GM18511 (cell line): ENCODE measurements around the gene BUD23.
"Not testable (repeated sequence)": the region's sequence is repeated elsewhere in the genome, so short reads cannot be mapped to it uniquely, and the experiment has no call there.

Experiments used
- ATAC-seq: cut with Tn5 transposase; IDR thresholded peaks from one replicate; pipeline ENCODE4 v1.9.1; 2021; ENCODE audit warnings: mild to moderate bottlenecking, moderate library complexity; ENCODE audit not compliant: unreplicated experiment

BUD23 gene

DNA sequence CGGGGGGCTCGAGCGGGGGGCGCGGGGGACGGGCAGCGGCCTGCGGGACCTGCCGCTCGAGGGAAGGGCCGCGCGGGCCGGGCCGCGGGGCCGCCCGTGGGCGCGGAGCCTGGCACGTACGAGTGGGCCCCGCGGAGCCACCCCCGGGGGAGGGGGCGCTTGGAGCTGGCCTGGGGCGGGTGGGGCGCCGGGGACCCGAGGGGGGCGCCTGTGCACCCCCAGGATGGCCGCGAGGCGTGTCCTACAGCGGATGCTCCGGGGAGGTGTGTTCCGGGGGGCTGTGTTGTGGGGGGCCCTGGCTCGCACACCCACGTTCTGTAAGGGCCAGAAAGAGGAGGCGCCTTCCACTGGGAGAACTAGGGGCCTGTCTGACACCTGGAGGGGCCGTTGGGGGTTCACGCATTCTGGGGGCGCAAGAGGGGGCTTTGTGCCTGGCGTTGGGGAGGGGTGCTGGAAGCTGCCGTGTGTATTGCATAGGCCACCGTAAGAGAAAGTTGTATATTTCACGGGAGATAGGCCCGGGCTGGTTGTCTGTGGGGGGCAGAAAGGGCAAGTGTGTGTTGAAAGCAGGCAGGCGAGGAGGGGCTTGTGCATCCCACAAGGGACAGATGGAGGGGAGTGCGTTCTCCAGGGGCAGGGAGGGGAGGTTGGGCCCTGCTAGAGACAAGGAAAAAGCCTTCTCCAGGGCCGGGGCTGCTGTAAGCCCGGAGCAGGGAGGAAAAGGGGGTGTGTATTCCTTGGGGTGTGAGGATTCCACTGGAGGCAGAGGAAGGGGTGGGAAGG lies 15.1 kb upstream of the BUD23 start:
- peak; percentile 27 for ATAC-seq

DNA sequence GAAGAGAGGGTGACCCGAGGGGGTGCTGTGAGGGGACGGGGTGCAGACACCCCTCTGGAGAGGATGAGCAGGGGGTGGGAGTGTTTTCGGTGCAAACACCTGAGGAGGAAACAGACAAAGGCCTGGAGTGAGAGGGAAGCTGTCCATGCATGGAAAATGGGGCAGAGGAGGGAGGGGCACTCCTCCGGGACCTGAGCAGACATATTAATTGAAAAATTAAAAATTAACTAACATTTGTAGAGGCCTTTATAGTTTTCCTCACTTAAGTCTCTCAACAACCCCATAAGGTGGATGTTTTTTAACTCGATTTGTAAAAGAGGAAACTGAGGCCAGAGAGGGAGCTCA lies 14.5 kb upstream of the BUD23 start:
- ATAC-seq, result no peak

DNA sequence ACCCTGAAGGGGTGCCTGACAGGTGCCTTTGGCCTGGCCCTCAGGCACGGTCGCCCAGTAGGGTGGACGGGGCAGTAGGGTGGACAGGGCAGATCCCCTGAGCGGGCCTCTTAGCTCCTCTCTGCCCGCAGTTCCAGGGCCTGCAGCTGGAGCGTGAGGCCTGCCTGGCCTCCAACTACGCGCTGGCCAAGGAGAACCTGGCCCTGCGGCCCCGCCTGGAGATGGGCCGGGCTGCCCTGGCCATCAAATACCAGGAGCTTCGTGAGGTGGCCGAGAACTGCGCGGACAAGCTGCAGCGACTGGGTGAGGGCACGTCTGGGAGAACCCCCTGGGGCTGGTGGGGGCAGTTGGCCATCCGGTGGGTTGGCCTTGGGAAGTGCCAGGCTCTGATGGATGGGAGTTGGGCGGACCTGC lies 14.1 kb upstream of the BUD23 start:
- no peak for ATAC-seq

DNA sequence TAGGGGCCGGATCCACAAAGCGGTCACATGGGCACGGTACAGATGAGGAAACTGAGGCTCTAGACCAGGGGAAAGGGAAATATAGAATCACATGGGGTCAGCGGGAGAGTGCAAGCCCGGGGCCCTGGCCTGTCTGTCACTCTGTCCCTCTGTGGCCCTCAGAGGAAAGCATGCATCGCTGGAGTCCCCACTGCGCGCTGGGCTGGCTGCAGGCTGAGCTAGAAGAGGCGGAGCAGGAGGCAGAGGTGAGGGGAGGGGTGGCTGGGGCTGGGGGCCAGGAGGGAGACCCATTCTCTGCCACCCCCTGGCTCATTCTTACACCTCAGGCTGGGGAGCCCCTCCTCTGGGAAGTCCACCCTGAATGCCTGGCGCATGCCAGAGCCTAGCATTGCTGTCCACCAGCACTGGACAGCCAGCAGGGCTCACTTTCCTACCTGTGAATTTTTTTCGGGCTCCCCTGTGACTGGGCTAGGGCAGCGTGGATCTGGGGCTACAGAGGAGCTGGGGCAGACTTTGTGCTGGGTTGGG lies 13.5 kb upstream of the BUD23 start:
- ATAC-seq, result no peak

DNA sequence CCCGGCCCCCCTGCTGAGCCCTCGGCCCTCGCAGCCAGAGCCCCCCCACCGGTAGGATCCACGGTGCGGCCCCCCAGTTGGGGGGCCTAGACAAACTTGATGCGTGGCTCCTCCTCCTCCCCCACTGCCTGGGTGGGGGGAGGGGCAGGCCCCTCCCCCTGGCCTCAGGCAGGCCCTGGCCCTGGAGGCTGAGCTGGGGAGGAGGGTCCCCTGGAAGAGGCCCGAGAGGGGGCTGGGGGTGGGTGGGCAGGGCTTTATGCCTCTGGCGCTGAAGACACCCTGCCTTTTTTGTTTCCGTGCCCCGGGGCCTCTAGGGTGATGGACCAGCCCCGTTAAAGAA lies 12.1 kb upstream of the BUD23 start:
- no peak for ATAC-seq

DNA sequence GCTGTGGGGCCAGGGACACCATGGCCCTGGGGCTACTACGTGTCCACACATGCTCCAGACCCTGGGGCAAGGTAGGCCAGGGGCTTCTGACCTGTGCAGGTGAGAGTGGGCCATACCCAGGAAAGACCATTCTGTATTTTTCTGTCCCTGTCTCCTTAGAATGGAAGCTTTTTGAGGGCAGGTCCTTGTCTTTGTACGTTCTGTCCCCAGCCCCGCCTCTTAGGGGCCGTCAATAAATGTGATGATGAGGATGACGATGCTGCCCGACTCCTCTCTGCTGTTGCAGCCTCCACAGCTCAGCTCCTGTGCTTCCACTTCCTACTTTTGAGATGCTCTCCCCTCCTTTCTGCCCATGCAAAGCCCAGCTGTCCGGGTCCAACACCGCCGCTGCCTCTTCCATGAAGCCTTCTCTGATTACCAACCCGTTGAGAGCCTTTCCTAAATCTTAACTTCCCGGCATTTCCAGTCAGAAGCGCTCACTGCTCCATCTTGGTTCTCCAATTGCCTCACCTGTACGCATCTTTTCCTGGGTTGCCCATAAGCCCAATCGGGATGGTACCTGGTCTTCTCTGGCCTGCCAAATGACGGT lies 11.4 kb upstream of the BUD23 start:
- no peak for ATAC-seq

DNA sequence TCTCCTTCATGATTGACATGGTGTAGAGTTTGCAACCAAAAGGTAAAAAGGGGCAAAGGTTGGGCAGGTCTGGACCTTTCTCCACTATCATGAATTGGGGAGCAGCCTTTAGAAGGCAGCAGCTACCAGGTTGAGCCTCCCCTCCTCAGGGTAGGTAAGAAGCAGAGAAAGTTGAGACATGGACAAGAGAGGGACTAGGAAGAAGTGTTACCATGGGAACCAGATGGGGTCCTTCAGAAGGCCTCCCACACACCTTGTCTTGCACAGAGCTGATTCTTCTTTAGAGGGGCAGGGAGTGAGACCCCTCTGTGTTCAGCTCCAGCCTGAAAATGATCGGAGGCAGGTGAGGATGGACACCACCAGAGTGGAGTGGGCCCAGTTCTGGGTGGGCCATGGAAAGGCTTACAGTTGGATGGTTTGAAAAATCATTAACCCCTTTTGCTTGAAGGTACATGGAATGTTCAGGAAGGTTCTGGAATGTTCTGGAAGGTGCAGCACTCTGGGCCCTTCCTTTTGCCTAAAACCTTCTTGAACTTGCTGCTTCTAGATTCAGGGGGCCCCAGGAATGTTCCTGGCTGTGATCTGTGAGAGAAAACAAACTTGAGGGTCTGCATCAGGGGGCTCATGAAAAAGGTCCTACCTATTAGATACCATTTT lies 8.8 kb upstream of the BUD23 start:
- no peak for ATAC-seq

DNA sequence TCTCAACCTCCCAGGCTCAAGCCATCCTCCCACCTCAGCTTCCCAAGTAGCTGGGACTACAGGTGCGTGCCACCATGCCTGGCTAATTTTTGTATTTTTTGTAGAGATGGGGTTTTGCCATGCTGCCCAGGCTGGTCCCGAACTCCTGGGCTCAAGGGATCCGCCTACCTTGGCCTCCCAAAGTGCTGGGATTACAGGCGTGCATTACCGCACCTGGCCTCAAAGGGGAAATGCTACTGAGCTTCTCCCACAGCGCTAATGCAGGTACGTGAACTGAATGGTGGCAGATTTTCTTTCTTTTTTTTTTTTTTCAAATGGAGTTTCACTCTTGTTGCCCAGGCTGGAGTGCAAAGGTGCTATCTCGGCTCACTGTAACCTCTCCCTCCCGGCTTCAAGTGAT lies 7.3 kb upstream of the BUD23 start:
- ATAC-seq, result not testable (repeated sequence)

DNA sequence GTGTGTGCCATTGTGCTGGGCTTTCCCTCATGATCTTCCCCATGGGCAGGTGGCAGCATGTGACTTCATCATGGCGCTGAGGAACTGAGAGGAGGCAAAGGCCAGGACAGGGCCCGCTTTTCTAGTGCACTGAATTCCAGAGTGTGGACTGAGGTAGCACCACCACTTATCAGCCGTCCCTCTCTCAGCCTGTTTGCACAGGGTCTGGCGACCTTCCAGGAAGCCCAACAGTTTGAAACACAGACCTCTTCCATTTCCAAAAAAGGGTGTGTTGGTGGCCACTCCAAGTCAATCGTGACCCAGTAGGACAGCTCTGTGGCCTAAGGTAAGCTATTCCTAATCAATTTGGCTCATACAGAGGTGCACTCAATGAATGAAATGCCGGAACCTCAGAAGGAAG lies 4.5 kb upstream of the BUD23 start:
- no peak for ATAC-seq

DNA sequence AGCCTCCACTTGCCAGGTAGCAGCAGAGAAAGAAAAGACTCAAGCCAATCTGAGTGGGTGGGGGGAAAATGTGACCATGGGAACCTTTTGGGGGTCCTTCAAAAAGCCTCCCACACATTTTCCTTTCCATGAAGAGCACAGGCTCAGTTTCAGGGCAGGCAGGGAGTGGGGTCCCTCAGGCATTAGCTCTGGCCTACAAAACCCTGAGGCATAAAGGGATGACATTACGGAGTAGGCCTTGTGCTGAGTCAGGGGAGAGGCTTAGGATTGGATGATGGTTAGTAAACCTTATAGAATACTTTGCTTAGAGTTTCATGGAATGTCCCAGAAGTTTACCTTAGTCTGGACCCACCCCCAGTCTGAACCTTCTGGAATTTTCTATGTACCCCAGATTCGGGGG lies 3.7 kb upstream of the BUD23 start:
- no peak for ATAC-seq

DNA sequence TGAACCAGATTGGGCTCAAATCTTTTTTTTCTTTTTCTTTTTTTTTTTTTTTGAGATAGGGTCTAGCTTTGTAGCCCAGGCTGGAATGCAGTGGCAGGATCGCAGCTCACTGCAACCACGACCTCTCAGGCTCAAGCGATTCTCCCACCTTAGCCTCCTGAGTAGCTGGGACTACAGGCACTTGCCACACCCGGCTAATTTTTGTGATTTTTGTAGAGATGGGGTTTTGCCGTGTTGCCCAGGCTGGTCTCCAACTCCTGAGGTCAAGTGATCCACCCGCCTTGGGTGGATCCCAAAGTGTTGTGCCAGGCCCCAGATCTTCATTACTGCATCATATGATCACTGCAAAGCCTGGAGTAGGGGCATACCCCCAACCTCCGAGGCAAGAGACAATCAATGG lies 2.9 kb upstream of the BUD23 start:
- no peak for ATAC-seq

DNA sequence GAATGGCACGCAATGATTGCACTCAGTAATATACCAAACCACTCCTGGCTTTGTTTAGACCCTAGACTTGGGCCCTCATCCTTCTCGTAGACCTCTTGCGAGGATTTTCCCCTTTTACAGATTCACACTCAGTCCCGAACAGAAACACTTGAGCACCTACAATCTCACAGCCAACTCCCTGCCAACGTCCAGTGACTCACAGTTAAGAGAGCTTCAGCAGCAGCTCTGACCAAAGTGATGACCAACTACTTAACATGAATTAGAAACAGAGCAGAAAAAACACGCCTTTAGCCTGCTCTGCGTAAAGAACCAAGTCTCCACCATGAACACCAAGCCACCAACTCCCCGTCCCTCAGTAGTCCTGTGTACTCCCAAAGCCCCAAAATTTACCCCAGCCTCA lies 2.4 kb upstream of the BUD23 start:
- no peak for ATAC-seq

DNA sequence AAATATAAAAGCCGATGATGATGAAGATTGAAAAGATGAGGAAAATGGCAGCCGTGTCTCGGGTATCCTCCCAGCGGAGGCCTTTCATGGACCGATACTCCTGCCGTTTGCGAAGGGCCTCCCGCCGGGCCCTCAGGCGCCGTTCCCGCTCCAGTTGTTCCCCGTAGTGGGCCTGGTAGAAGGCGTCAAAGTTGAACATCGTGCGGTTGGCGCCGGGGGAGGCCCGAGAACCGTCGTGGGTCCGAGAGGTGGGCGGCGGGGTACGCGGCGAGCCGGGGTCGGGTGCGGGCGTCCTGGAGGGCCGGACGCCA lies 697 bp upstream of the BUD23 start:
- no peak for ATAC-seq

DNA sequence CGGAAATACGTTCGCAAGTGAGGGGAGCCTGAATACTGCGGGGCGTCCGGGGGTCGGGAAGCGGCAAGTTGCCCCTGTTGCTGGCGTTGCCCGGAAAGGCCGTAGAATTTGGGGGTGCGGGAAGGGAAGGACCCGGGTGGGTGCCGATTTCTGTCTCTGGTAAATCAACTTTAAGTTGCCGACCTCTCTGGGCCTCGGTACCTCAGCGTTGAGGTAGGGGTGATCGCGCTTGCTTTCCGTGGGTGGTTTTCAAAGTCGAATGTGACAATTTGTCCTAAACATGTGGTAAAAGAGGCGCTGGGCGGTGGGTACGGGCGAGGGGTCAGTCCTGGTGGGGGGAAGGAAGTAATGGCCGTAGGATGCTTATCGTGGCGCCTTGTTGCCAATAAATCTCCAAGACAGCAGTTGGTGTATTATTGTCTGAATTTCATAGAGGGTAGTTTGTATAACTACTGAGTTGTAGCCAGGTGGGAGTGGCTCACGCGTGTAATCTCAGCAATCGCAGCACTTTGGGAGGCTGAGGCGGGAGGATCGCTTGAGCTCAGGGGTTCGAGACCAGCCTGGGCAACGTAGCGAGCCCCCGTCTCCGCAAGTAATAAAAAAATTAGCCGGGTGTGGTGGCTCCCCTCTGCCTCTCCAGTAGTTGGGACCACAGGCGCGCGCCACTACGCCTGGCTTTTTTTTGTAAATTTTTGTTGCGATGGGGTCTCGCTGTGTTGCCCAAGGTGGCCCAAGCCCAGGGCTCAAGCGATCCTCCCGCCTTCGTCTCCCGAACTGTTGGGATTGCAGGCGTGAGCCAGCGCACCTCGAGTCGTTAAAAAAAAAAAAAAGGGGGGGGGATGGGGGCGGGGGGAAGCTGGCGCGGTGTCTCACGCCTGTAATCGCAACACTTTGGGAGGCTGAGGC lies 644 bp downstream of the BUD23 start:
- ATAC-seq, result peak; percentile 20

DNA sequence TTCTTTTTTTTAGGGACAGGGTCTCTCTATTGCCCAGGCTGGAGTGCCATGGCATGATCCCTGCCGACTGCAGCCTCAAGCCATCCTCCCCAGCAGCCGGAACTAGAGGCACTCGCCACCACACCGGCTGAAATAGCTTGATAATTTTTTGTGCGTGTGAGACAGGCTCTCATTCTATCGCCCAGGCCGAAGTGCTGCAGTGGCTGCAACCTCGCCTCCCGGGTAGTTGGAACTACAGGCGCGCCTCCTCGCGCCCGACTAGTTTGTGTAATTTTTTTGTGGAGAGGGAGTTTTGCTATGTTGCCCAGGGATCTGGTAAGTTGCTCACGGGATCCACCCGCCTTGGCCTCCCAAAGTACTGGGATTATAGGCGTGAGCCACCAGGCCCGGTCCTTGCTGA lies 1.9 kb downstream of the BUD23 start:
- ATAC-seq, result no peak

DNA sequence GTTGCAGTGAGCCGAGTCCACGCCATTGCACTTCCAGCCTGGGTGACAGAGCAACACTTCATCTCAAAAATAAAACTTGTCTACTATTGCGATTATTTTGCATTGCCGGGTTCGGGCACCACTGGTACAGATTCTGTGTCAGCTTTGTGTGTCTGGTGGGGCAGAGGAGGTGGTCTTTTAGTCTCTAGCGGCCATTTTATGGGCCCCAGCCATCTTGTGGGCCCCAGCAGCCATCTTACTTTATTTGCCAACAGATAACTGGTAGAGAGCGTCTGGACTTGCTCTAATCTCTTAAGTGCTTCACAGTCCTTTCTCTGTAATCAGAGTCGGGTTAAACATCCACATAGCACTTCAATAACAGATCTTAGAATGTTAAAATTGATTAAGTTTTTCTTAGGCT lies 4.9 kb downstream of the BUD23 start:
- no peak for ATAC-seq

DNA sequence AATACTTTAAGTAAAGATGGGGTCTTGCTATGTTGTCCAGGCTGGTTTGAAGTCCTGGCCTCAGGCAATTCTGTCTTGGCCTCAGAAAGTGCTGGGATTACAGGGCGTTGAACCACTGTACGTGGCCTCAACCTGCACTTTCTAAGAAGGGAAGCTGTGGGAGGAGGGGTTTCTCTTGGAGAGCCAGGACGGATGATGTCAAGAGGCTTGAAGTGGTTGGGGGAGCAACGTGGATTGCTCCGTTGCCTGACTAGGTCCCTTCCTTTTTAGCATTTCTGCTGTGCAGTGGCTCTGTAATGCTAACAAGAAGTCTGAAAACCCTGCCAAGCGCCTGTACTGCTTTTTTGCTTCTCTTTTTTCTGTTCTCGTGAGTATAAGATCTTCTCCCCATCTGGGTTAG lies 7.2 kb downstream of the BUD23 start:
- no peak for ATAC-seq

DNA sequence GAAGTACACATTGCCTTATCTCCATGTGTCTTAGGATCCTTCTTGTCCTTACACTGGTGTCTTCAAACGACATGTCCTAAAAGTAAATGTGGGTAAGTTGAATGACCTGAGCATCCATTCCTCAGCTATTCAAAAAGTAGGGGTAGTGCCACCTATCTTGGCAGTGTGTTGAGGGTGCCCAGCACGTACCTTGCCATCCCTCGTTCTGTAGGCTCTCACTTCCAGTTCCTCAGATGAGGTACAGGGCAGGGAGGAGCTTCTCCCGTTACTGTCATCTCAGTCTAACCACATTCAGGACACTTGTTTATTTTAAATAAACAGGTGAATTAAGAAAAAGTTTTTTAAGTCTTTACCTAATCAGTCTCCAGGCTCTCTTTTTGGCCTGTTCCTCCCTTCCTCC lies 13.0 kb downstream of the BUD23 start:
- ATAC-seq, result no peak

DNA sequence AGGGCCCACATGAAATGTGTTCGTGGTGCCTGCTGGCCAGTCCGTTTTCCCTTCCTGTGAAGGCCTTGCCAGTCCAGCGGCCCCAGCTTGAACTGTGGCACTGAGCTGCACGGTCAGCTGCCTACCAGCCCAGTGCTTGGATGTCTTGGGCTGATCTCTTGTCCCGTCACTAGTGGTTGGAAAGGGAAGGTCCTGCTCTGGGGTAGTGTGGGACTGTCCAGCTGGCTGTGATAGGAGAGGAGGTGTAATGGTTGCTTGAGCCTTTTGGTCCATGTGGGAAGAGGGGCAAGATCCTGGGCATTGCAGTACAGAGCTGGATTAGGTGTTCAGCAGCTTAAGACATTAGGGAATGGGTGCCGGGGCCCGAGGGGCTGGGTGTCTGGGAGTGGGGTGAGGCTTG lies 15.0 kb downstream of the BUD23 start:
- ATAC-seq, result no peak

DNA sequence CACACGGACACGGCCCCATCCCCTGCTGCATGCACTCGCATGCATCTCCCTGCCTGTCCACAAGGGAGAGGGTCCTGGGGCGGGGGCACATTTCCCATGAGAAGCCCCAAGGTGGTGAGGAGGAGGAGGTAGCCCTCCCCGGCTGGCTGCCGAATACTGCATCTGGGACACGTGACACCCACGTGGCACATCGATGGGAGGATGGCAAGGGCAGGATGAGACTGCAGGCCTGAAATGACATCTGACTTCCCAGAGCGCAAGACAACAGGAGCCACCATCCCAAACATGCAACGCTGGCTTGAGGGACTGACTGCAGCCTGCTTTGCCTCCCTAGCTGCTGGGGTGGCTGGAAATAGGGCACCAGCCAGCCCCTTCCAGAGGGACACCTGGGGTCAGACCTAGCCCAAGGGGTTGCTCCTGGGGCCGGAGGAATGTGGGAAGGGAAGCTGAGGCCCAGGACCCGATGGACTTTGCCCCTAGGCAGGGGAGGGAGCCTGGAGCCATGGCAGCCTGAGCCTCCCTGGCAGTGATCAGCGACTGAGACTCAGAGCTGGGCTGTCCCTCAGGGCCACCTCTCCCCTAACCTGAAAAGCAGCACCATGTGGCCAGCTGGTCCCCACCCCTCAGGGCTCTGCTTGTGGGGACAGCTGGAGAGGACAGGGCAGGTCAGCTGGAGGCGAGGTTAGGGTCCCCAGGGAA lies 16.1 kb downstream of the BUD23 start:
- no peak for ATAC-seq

DNA sequence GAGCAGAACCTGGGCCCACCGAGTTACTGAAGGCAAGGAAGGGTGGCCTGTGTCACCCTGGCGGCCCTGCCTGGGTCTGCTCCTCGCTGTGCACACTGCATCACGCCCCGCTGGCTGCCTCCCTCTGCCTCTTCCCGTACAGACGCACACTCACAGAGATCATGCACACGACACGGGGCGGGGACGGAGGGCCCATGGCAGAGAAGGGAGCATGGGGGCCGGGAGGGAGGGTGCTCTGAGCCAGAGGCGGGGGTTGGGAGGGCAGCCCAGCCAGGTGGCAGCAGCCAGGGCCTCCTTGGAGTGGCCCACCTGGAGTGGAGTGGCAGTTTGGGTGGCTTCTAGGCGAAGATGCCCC lies 16.6 kb downstream of the BUD23 start:
- ATAC-seq, result no peak
